Stimulated activated naive CD8-positive, alpha-beta T cell treated with anti-CD3 and anti-CD28 coated beads, Interleukin-15, amount 100 ng/mL, for 72 hours (primary cell): ENCODE results near the gene ZNF432.
"Not testable (repeated sequence)": the region's sequence is repeated elsewhere in the genome, so short reads cannot be mapped to it uniquely, and the experiment has no call there.

Experiments used
- ATAC-seq: fragments of 150-1000 bp; cut with Tn5 transposase; 2 replicates; pipeline ENCODE4 v1.10.0; 2021; ENCODE audit warnings: mild to moderate bottlenecking, moderate library complexity
- DNase-seq, 2 donors: peaks; one replicate each; pipeline ENCODE4 v3.0.0; 2021 to 2022
- H3K27ac Mint-ChIP-seq, 2 donors: one replicate each; pipeline ENCODE4 v1.8.0; 2022; ENCODE audit warnings: mild to moderate bottlenecking in 2 of 2, mixed read lengths in 2 of 2, moderate library complexity in 2 of 2
- H3K27me3 Mint-ChIP-seq: one replicate; pipeline ENCODE4 v1.8.0; 2022; ENCODE audit warnings: mixed read lengths
- H3K4me1 Mint-ChIP-seq: one replicate; pipeline ENCODE4 v1.8.0; 2022; ENCODE audit warnings: mild to moderate bottlenecking, mixed read lengths
- H3K4me3 Mint-ChIP-seq, 2 donors: one replicate each; pipeline ENCODE4 v1.8.0; 2022; ENCODE audit warnings: mild to moderate bottlenecking in 2 of 2, mixed read lengths in 2 of 2, moderate library complexity in 1 of 2
- H3K9me3 Mint-ChIP-seq, 2 donors: one replicate each; pipeline ENCODE4 v1.8.0; 2022; ENCODE audit warnings: mixed read lengths in 2 of 2

ZNF432 gene

DNA sequence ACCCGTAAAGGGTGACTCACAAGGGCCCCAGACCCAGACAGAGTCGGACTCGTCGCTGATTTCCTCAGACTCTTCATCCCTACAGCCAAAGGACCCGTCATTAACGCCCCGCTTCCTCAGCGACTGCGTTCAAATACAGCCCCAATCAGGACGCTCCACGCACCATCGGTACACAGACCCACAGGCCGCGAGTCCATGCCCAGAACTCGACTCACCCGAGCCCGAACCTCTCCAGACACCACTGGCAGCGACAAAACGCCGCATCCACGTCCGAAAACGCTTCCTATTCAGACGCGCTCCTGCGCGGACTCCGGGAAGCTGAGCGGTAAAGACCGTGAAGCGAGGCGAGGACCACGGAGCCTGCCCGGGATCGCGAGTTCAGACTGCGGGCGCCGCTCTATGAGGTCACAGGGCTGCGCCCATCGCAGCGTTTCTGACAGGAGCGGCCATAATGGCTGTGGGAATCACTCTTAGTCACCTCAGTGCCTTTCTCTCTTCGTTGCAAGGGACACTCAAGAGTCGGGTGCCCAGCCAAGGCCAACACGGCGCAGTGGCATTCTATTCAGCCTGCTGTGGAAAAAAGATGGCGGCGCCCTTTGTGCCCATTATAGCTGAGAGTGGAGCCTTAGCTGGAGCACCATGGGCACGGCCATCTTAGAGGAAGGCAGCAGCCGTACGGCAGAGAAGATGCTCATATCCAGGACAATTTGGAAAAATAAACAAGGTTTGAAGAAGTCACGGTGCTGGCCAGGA is 20.4 kb downstream of the ZNF432 start, which contains the start of gene ZNF614:
TSS of gene ZNF614 (minus strand) at position 353 of the 753 bp plus-strand sequence. CDS start 2,634 bp downstream, outside the sequence.
- ATAC-seq (peak; percentile 96), DNase-seq (peak; percentile 85 to 87)
- Mint-ChIP-seq H3K27me3 (no peaks in the 10 kb centered on the region), H3K4me3 (peak within 1 kb of the TSS; percentile 88 to 93), H3K9me3 (peaks cover 31 to 53% of the 10 kb centered on the region in 2 donors), H3K27ac (peak within 1 kb of the TSS; percentile 97 to 98), H3K4me1 (peaks cover 24% of the 10 kb centered on the region)

DNA sequence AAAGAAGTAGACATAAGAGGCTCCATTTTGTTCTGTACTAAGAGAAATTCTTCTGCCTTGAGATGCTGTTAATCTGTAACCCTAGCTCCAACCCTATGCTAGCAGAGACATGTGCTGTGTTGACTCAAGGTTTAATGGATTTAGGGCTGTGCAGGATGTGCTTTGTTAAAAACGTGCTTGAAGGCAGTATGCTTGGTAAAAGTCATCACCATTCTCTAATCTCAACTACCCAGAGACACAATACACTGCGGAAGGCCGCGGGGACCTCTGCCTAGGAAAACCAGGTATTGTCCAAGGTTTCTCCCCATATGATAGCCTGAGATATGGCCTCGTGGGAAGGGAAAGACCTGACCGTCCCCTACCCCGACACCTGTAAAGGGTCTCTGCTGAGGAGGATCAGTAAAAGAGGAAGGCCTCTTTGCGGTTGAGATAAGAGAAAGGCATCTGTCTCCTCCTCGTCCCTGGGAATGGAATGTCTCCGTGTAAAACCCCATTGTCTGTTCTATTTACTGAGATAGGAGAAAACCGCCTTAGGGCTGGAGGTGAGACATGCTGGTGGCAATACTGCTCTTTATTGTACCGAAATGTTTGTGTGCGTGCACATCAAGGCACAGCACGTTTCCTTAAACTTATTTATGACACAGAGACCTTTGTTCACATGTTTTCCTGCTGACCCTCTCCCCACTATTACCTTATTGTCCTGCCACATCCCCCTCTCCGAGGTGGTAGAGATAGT is 22.2 kb downstream of the ZNF432 start:
- Mint-ChIP-seq H3K9me3 (peaks cover 34 to 61% of the 10 kb centered on the region in 2 donors), H3K4me1 (peaks cover 24% of the 10 kb centered on the region)
- H3K27ac Mint-ChIP-seq, H3K4me3 Mint-ChIP-seq, H3K27me3 Mint-ChIP-seq, ATAC-seq, DNase-seq: not testable (repeated sequence)

DNA sequence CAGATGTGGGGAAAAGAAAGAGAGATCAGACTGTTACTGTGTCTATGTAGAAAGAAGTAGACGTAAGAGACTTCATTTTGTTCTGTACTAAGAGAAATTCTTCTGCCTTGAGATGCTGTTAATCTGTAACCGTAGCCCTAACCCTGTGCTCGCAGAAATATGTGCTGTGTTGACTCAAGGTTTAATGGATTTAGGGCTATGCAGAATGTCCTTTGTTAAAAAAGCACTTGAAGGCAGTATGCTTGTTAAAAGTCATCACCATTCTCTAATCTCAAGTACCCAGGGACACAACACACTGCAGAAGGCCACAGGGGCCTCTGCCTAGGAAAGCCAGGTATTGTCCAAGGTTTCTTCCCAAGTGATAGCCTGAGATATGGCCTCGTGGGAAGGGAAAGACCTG is 24.2 kb downstream of the ZNF432 start:
- peaks cover 45 to 72% of the 10 kb centered on the region in 2 donors for H3K9me3 Mint-ChIP-seq
- not testable (repeated sequence) for H3K27ac Mint-ChIP-seq, ATAC-seq, H3K27me3 Mint-ChIP-seq, DNase-seq, H3K4me3 Mint-ChIP-seq
- H3K4me1 Mint-ChIP-seq = peaks cover 24% of the 10 kb centered on the region

DNA sequence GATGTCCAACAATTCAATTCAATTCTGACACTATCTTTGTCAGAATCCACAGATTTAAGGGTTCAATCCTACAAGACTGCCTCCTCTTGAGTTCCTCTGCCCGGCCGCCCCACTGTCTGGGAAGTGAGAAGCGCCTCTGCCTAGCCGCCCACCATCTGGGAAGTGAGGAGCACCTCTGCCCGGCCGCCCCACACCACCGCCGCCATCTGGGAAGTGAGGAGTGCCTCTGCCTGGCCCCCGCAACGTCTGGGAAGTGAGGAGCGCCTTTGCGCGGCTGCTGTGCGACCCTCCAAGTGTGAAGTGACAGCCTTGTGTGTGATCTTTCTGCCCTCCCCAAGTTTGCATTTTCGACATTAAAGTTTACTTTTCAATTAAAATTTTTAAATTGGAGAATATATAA is 26.4 kb downstream of the ZNF432 start:
- H3K9me3 Mint-ChIP-seq = peaks cover 51 to 73% of the 10 kb centered on the region in 2 donors
- peaks cover 9% of the 10 kb centered on the region for H3K4me1 Mint-ChIP-seq
- H3K27me3 Mint-ChIP-seq = no peaks in the 10 kb centered on the region
- no peak overlapping the region for H3K27ac Mint-ChIP-seq
- ATAC-seq (no peak), DNase-seq (no peak)
- no peak overlapping the region for H3K4me3 Mint-ChIP-seq

DNA sequence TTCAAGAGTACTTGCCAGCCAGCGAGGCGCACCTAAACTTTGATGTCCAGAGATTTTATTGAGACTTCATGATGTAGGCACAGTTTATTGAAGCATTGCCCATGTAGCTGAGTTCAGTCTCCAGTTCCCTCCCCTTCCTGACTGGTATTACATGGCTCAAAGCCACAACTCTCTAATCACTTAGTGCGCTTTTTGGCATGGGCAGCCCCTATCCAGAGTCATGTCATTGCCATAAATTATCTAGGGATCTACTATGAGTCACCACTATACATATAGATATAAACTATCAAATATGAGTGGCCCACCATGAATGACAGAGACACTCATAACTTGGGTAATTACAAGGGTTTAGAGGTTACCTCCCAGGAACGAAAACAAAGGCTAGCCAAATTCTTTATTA is 28.1 kb downstream of the ZNF432 start:
- no peak for DNase-seq
- no peaks in the 10 kb centered on the region for H3K4me1 Mint-ChIP-seq
- no peak overlapping the region for H3K4me3 Mint-ChIP-seq
- H3K27ac Mint-ChIP-seq = no peak overlapping the region
- peaks cover 60 to 73% of the 10 kb centered on the region in 2 donors for H3K9me3 Mint-ChIP-seq
- H3K27me3 Mint-ChIP-seq = no peaks in the 10 kb centered on the region
- ATAC-seq = no peak

DNA sequence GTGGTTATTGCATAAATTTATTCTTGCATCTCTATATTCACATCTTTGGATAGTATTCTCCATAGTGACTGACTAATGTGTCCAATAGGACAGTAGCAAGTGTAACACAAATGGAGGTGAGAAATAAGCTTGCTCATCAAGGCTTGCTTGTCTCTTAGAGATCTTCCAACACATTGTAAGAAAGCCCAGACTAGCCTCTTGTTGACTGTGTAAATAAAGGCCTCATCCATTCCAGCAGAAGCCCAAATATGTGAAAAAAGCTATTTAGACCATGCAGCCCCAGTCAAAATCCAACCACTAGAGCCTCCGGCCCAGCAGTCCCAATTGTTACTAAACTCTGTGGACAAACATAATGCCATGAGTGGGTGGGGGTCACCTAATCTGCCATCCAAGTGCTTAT is 38.0 kb downstream of the ZNF432 start:
- Mint-ChIP-seq H3K4me1 (peaks cover 17% of the 10 kb centered on the region), H3K4me3 (no peak overlapping the region), H3K9me3 (peaks cover 18 to 50% of the 10 kb centered on the region in 2 donors), H3K27me3 (no peaks in the 10 kb centered on the region), H3K27ac (no peak overlapping the region)
- ATAC-seq (no peak), DNase-seq (no peak)

DNA sequence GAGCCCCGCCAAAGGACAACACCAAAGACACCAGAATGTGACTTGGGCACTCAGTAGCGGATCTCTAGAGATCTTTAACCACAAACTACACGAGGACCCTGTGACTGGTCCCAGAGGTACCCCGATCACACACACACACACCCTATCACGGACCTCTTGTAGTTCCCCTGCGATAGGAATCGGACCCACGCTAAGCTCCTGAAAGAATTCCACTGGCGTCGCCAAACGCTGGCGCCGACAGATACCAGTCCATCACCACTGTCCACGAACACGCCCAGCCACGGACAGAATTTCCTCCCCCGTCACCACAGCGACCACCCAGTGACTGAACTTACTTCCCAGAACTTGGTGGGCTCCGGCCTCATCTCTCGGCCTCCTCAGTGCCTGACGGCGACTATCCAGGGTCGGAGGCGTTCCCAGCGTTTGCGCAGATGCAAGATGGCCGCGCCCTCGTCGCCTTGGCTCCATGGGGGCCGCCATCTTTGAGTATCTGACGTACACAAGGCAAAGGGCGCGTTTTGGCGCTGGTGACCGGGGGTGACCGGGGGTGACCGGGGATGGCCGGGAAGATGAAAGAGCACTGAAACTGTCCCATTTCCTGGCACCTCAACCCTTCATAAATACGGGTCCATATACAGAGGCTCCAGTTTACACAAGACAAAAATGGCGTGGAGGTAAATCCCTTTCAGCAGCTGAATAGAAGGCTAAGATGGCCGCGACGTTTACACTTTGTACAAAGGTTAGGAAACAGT is 40.7 kb downstream of the ZNF432 start, which contains the start of gene ZNF615:
TSS of gene ZNF615 (minus strand) at position 406 of the 752 bp plus-strand sequence. CDS start 4,500 bp downstream, outside the sequence.
- ATAC-seq (peak; percentile 96), DNase-seq (peak; percentile 87 to 89)
- Mint-ChIP-seq H3K9me3 (peaks cover 16 to 50% of the 10 kb centered on the region in 2 donors), H3K4me1 (peaks cover 17% of the 10 kb centered on the region), H3K4me3 (peak within 1 kb of the TSS; percentile 94 to 95), H3K27ac (peak within 1 kb of the TSS; percentile 98), H3K27me3 (no peaks in the 10 kb centered on the region)

DNA sequence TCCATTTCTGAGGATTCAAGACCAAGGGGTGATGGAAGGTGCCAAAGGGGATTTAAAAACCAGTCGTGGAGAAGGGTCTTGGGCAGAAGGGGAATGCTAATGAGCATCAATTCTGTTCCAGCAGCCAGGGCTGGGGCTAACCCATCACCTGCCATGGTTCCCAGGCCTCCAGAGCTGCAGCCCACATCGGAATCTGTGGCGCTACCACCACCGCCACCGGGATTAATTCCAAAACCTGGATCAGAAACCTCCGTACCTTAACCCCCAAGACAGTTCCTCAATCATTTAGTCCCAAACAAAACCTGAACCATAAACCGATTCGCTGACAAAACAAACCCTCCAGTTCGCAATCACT is 41.2 kb downstream of the ZNF432 start:
- ATAC-seq = peak; percentile 33
- DNase-seq = no peak
- Mint-ChIP-seq H3K9me3 (peaks cover 18 to 45% of the 10 kb centered on the region in 2 donors), H3K4me1 (peaks cover 17% of the 10 kb centered on the region), H3K27ac (peak overlapping the region; percentile 98), H3K27me3 (no peaks in the 10 kb centered on the region), H3K4me3 (peak overlapping the region; percentile 94 to 95)

DNA sequence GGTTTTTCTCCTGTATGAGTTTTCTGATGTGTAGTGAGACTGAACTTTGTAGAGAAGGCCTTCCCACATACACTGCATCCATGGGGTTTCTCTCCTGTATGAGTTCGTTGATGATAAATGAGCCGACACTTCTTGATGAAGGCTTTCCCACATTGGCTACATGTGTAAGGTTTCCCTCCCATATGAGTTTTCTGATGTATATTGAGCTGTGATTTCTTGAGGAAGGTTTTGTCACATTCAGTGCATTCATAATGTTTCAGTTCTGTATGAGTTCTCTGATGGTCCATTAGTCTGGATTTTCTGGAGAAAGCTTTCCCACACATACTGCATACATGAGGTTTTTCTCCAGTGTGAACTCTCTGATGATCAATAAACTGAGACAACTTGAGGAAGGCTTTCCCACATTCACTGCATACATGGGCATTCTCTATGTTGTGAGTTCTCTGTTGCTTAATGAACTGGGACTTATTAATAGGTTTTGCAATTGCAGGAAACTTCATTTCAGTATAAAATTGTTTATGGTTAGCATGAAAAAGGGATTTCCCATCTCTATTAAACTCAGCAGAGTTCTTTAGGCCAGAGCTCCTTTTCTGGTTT is 54.5 kb downstream of the ZNF432 start:
- H3K4me3 Mint-ChIP-seq = no peak overlapping the region
- ATAC-seq = no peak
- no peak overlapping the region for H3K27ac Mint-ChIP-seq
- no peak for DNase-seq
- no peaks in the 10 kb centered on the region for H3K4me1 Mint-ChIP-seq
- no peaks in the 10 kb centered on the region for H3K27me3 Mint-ChIP-seq
- H3K9me3 Mint-ChIP-seq = peaks cover 52 to 70% of the 10 kb centered on the region in 2 donors

DNA sequence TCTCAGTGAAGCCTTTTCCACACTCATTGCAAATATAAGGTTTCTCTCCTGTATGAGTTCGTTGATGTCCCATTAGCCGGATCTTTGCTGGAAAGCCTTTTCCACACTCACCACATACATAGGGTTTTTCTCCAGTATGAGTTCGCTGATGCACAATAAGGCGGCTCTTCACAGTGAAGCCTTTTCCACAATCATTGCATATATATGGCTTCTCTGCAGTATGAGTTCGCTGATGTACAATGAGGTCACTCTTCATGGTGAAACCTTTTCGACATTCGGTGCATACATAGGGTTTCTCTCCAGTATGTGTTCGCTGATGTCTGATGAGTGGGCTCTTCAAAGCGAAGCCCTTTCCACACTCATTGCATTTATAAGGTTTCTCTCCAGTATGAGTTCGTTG is 55.2 kb downstream of the ZNF432 start:
- no peak overlapping the region for H3K4me3 Mint-ChIP-seq
- DNase-seq (no peak), ATAC-seq (no peak)
- no peak overlapping the region for H3K27ac Mint-ChIP-seq
- H3K27me3 Mint-ChIP-seq = no peaks in the 10 kb centered on the region
- peaks cover 57 to 76% of the 10 kb centered on the region in 2 donors for H3K9me3 Mint-ChIP-seq
- H3K4me1 Mint-ChIP-seq = no peaks in the 10 kb centered on the region

DNA sequence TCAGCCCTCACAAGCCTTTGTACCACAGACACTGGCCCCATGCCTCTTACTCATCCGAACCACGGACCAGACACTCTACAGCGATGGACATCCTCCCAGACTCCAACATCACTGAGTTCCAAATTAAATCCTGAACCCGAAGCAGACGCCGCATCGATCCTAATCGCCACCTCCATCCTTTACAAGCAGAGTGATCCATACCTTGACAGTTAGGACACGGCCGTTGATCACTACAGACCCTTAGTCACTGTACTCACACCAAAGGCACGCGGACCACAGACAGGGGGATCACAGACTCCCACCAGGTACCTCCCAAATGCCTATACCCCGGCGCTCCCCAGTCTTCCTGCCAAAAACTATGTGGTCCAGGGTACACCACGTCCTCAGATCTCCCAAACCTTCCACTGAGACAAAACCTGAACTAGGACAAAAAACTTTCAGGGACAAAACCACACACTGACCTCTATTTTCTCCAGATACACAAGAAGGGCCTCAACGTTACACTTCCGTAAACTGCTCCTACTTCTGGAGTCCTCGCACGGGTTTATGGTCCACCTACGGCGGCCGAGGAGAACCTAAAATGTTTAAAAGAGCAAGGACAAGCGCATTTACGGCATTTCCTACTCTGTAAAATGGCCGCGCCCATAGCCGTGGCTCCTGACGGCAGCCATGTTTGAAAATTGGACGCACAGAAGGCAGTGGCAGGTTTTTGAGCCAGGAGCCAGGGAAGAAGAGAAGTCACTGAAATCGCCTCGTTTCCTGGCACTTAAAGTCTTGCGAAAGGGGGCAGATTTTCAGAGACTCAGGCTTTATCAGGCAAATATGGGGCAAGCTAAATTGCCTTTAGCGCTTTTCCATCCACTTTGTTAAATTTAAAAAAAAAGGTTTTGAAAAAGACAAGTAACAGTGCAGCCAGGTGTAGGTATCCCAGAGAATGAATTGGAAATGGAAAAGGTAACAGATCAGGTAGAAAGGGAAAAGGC is 62.0 kb downstream of the ZNF432 start, which contains the start of gene ZNF350:
TSS of gene ZNF350 (minus strand) at position 532 of the 983 bp plus-strand sequence. CDS start 12,480 bp downstream, outside the sequence.
- Mint-ChIP-seq H3K9me3 (peaks cover 32 to 64% of the 10 kb centered on the region in 2 donors), H3K27me3 (no peaks in the 10 kb centered on the region), H3K4me3 (peak within 1 kb of the TSS; percentile 88 to 98), H3K27ac (peak within 1 kb of the TSS; percentile 96 to 98), H3K4me1 (peaks cover 5% of the 10 kb centered on the region)
- ATAC-seq (peak; percentile 99), DNase-seq (peak; percentile 83 to 90)

DNA sequence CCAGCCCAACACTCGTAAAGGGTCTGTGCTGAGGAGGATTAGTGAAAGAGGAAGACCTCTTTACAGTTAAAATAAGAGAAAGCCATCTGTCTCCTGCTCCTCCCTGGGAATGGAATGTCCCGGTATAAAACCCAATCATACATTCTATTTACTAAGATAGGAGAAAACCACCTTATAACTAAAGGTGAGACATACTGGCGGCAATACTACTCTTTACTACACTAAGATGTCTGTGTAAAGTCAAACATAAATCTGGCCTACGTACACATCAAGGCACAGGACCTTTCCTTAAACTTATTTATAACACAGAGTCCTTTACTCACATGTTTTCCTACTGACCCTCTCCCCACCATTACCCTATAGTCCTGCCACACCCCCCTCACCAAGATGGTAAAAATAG is 65.3 kb downstream of the ZNF432 start:
- no peak for DNase-seq
- peaks cover 35 to 65% of the 10 kb centered on the region in 2 donors for H3K9me3 Mint-ChIP-seq
- no peak overlapping the region for H3K27ac Mint-ChIP-seq
- ATAC-seq = no peak
- no peaks in the 10 kb centered on the region for H3K27me3 Mint-ChIP-seq
- peaks cover 5% of the 10 kb centered on the region for H3K4me1 Mint-ChIP-seq
- H3K4me3 Mint-ChIP-seq = no peak overlapping the region
